Left ventricle myocardium inferior (tissue), 1 donor: Measurements from ENCODE around the gene ARMC8. TPM values are rescaled to one million over a fixed set of nuclear protein-coding genes. Genes with fewer than 3 reads are reported as not detected.

Experiments
- DNase-seq: peaks from one replicate; pipeline ENCODE4 v3.0.0-alpha.2; 2020
- H3K27ac ChIP-seq: fragments of 200-600 bp; replicated peaks from 2 replicates; pipeline ENCODE4 v1.8.0; 2021
- H3K27me3 ChIP-seq: fragments of 200-600 bp; 2 replicates; pipeline ENCODE4 v1.8.0; 2021; ENCODE audit warnings: low read depth
- H3K36me3 ChIP-seq: fragments of 200-600 bp; 2 replicates; pipeline ENCODE4 v1.8.0; 2021
- H3K4me1 ChIP-seq: fragments of 200-600 bp; 2 replicates; pipeline ENCODE4 v1.8.0; 2021
- H3K4me3 ChIP-seq: fragments of 200-600 bp; 2 replicates; pipeline ENCODE4 v1.8.0; 2021; ENCODE audit warnings: mild to moderate bottlenecking, moderate library complexity
- H3K9me3 ChIP-seq: fragments of 200-600 bp; replicated peaks from 2 replicates; pipeline ENCODE4 v1.8.0; 2021
- intact Hi-C: fragments of 100-400 bp; cut with micrococcal nuclease; formaldehyde crosslinking; loops from one replicate; pipeline ENCODE4 v1.11.0; 2022
- total RNA-seq: library from RNA; stranded (reverse); fragmentation: NEBNext Ultra II Directional; extraction: Animal tissue kit (Norgen Biotek cat#: 25700); gene quantifications from one replicate; pipeline ENCODE4 v1.2.1, GENCODE V29; 2021
- TF ChIP-seq, protein P1 (sequence below): fragments of 200-600 bp; IDR thresholded peaks from 2 replicates; pipeline ENCODE4 v1.8.0; 2021; ENCODE audit warnings: antibody characterized with exemption, mild to moderate bottlenecking, borderline replicate concordance
- donor health status: DM: no; HTN: yes; CAD: no; lungs with severe emphysema.

The ARMC8 gene
- total RNA-seq, 1 donor from 2014 or later: 31.2 TPM

DNA sequence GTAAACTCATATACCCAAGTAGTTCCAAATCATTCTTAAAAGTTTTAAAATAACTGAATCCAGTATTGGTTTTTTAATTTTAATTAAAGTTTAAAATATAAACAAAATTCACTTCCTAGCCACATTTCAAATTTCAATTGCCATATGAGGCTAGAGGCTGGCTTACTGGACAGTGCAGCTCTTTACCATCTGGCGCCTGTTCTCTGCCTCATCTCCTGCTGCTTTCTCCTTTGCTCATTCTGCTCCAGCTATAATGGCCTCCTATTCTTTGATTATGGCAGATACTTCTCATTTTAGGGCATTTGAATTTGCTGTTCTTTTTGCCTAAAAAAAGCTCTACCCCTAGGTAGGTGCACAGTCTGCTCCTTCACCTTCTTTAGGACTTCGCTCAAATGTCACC, 19.1 kb downstream of the ARMC8 start:
- no peak for DNase-seq
- H3K9me3 ChIP-seq: no peaks in the 10 kb centered on the region
- TF ChIP-seq, protein P1, sequence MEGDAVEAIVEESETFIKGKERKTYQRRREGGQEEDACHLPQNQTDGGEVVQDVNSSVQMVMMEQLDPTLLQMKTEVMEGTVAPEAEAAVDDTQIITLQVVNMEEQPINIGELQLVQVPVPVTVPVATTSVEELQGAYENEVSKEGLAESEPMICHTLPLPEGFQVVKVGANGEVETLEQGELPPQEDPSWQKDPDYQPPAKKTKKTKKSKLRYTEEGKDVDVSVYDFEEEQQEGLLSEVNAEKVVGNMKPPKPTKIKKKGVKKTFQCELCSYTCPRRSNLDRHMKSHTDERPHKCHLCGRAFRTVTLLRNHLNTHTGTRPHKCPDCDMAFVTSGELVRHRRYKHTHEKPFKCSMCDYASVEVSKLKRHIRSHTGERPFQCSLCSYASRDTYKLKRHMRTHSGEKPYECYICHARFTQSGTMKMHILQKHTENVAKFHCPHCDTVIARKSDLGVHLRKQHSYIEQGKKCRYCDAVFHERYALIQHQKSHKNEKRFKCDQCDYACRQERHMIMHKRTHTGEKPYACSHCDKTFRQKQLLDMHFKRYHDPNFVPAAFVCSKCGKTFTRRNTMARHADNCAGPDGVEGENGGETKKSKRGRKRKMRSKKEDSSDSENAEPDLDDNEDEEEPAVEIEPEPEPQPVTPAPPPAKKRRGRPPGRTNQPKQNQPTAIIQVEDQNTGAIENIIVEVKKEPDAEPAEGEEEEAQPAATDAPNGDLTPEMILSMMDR: no peak
- peaks cover 43% of the 10 kb centered on the region for H3K4me1 ChIP-seq
- no peak overlapping the region for H3K27ac ChIP-seq
- H3K4me3 ChIP-seq: no peak overlapping the region
- H3K36me3 ChIP-seq: no peaks in the 10 kb centered on the region
- intact Hi-C loops: no loop called here
- H3K27me3 ChIP-seq: no peaks in the 10 kb centered on the region

DNA sequence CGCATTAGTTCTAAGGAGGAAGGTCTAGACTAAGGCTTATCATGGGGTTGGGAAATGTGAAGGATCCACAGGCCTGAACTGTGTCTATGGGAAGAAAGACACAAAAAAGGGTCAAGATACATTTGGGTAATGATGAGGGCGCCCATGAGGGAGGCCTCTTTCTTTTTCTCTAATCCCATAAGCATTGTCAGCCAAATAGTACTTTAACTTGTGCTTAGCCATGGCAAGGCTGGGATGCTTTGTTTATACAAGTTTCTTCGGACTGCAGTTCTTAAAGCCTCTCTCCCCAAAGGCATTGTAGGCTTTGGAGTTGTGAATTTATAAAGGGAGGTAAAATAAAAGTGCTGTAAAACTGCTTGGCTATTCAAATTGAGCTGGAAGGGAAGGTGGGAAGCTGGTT, 23.4 kb downstream of the ARMC8 start:
- no peak for DNase-seq
- TF ChIP-seq, protein P1: no peak
- intact Hi-C loops: no loop called here
- Histone ChIP-seq H3K27me3 (no peaks in the 10 kb centered on the region), H3K9me3 (no peaks in the 10 kb centered on the region), H3K4me3 (no peak overlapping the region), H3K27ac (no peak overlapping the region), H3K36me3 (peaks cover 9% of the 10 kb centered on the region), H3K4me1 (peaks cover 18% of the 10 kb centered on the region)

DNA sequence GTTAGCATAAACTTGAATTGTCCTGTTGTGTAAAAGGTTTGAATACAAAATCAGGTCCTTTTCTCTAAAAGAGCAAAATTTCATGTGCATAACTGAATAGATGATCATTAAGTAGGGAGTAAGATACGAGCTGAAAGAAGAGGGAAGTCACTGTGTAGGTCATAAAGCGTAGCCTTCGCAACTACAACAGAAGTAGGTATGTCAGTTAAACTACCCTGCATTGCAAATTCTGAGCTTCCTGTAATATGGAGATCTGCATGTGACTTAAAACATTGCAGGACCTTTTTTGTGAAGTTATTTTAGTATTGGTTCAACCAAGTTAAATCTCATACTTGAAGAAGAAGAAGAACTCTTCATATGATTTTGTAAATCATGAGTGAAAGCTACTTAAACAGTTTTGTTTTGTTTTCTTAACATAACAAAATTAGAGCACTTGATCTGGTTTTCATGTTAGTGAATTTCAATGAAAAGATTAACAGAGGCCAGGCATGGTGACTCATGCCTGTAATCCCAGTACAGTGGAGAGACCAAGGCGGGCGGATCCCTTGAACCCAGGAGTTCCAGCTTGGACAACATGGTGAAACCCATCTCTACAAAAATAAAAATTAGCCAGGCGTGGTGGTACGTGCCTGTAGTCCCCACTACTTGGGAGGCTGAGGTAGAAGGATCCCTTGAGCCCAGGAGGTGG, 26.4 kb downstream of the ARMC8 start:
- TF ChIP-seq, protein P1: no peak
- DNase-seq: no peak
- Histone ChIP-seq H3K9me3 (no peaks in the 10 kb centered on the region), H3K4me1 (peaks cover 5% of the 10 kb centered on the region), H3K36me3 (peaks cover 9% of the 10 kb centered on the region), H3K27ac (no peak overlapping the region), H3K27me3 (no peaks in the 10 kb centered on the region), H3K4me3 (no peak overlapping the region)
- intact Hi-C loops: no loop called here

DNA sequence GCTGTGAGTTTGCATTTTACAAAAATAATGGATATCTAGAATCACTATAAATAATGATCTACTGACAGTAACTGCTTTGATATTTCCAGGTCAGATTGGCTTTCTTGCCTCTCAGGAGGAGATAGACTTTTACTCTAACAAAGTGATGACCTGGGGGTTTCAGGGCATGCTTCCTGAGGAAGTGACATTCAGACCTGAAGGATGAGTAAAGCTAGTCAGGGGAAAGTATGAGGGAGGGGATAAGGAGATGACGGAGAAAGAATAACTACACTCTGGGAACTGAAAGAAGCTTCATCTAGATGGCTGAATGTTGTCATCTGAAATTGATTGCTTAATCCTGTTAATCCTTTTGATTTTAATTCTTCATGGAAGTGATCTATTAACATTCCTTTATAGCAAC, 32.2 kb downstream of the ARMC8 start:
- intact Hi-C loops: no loop called here
- Histone ChIP-seq H3K4me3 (no peak overlapping the region), H3K36me3 (peaks cover 12% of the 10 kb centered on the region), H3K27ac (no peak overlapping the region), H3K4me1 (peaks cover 34% of the 10 kb centered on the region), H3K9me3 (no peaks in the 10 kb centered on the region), H3K27me3 (no peaks in the 10 kb centered on the region)
- TF ChIP-seq, protein P1: no peak
- DNase-seq: no peak

DNA sequence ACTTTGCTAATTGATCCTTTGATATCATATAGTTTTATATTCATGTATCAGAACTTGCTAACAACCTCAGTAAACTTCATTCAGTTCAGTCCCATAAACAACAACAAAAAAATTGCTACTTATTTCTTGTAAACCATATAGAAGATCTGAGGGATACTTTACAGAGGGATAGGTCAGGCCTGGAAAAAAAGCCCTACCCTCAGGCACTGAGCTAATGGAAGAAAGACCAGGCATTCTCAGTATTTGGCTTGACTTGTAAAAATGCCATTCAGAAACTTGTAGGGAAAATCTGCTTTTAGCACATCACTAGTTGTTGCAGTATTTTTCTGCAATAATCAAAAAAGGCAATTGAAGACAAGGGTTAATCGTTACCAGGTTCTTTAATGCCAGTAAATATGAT, 33.1 kb downstream of the ARMC8 start:
- Histone ChIP-seq H3K4me3 (no peak overlapping the region), H3K27ac (no peak overlapping the region), H3K9me3 (no peaks in the 10 kb centered on the region), H3K4me1 (peaks cover 34% of the 10 kb centered on the region), H3K36me3 (peaks cover 22% of the 10 kb centered on the region), H3K27me3 (no peaks in the 10 kb centered on the region)
- intact Hi-C loops: no loop called here
- TF ChIP-seq, protein P1: no peak
- no peak for DNase-seq
